Endothelial cell of umbilical vein (primary cell): Measurements from ENCODE around the gene PRICKLE3. TPM values are rescaled to one million over a fixed set of nuclear protein-coding genes. Genes with fewer than 3 reads are reported as not detected.

Experiments used
- BruUV-seq: library from RNA; stranded (reverse); fragments of 400-500 nt; replicated peaks from 2 replicates; lab custom pipeline; 2021; lab: Mats Ljungman, UMichigan
- CTCF ChIA-PET: fragments of 300-600, 350-600 bp; sonication (Branson Sonifier 250); formaldehyde crosslinking; loops from one replicate; lab custom pipeline; 2021; ENCODE audit warnings: antibody characterized with exemption, inconsistent platforms; lab: Charles Lee
- POLR2A ChIA-PET: fragments of 300-600, 350-600 bp; sonication (Branson Sonifier 250); formaldehyde crosslinking; loops from one replicate; lab custom pipeline; 2021; ENCODE audit warnings: antibody characterized with exemption, inconsistent platforms; lab: Charles Lee
- DNase-seq: peaks from one replicate; pipeline ENCODE4 v3.0.0-alpha.2; 2011; ENCODE audit warnings: low read depth, low spot score
- FAIRE-seq: peaks from 2 replicates; lab custom pipeline; 2011; peaks lifted over from hg19 to GRCh38; lab: Jason Lieb, UNC
- H2AFZ ChIP-seq: 2 replicates; pipeline ENCODE4 v1.6.0; 2012; ENCODE audit warnings: low read depth, low read length, control low read depth, inconsistent platforms
- H3K27ac ChIP-seq: 2 replicates; pipeline ENCODE4 v1.5.1; 2011; ENCODE audit warnings: low read depth, mild to moderate bottlenecking, control low read depth, low read length, moderate library complexity; ENCODE audit not compliant: insufficient read depth
- H3K27me3 ChIP-seq, 2 experiments: 2 replicates each; pipeline versions ENCODE4 v1.6.0 to v1.6.1; 2011; ENCODE audit warnings: low read length in 2 of 2, mixed read lengths in 1 of 2; ENCODE audit not compliant: control insufficient read depth in 2 of 2, insufficient read depth in 2 of 2
- H3K36me3 ChIP-seq, 2 experiments: 2 replicates in 1 of 2; 3 replicates in 1 of 2; pipeline ENCODE4 v1.5.1; 2011; ENCODE audit warnings: low read length in 2 of 2, mild to moderate bottlenecking in 1 of 2, moderate library complexity in 1 of 2; ENCODE audit not compliant: control insufficient read depth in 2 of 2, insufficient read depth in 2 of 2; ENCODE audit errors: extremely low read depth in 1 of 2
- H3K4me1 ChIP-seq: 3 replicates; pipeline ENCODE4 v1.5.1; 2011; ENCODE audit warnings: mild to moderate bottlenecking, low read length; ENCODE audit not compliant: control insufficient read depth, insufficient read depth; ENCODE audit errors: extremely low read depth
- H3K4me2 ChIP-seq: 2 replicates; pipeline ENCODE4 v1.6.1; 2011; ENCODE audit warnings: low read length, control low read depth, mixed read lengths; ENCODE audit not compliant: insufficient read depth
- H3K4me3 ChIP-seq, 3 experiments: fragments of 200-600 bp in 1 of 3; sonication (generic), shearing (Covaris generic) in 1 of 3; replicated peaks in 1 of 3; 2 replicates each; pipeline ENCODE4 v1.5.1; 2011 to 2016; ENCODE audit warnings: control low read depth in 3 of 3, low read length in 3 of 3, mild to moderate bottlenecking in 2 of 3, inconsistent platforms in 1 of 3, low read depth in 1 of 3, moderate library complexity in 1 of 3; ENCODE audit not compliant: insufficient read depth in 1 of 3
- H3K79me2 ChIP-seq: 2 replicates; pipeline ENCODE4 v1.6.0; 2012; ENCODE audit warnings: low read length, inconsistent platforms; ENCODE audit not compliant: control insufficient read depth, insufficient read depth
- H3K9ac ChIP-seq: replicated peaks from 2 replicates; pipeline ENCODE3; 2011; ENCODE audit warnings: low read length, control low read depth; ENCODE audit not compliant: insufficient read depth; ENCODE audit errors: extremely low read depth
- H3K9me1 ChIP-seq: replicated peaks from 3 replicates; pipeline ENCODE4 v1.6.0; 2011; ENCODE audit warnings: mild to moderate bottlenecking, low read length; ENCODE audit not compliant: control insufficient read depth, insufficient read depth; ENCODE audit errors: extremely low read depth
- H3K9me3 ChIP-seq: replicated peaks from 2 replicates; pipeline ENCODE4 v1.5.1; 2012; ENCODE audit warnings: low read length, inconsistent platforms; ENCODE audit not compliant: control insufficient read depth, insufficient read depth
- H4K20me1 ChIP-seq: replicated peaks from 2 replicates; pipeline ENCODE3; 2011; ENCODE audit warnings: mild to moderate bottlenecking, low read length; ENCODE audit not compliant: control insufficient read depth, insufficient read depth; ENCODE audit errors: extremely low read depth
- EZH2 ChIP-seq: IDR thresholded peaks from 2 replicates; pipeline ENCODE4 v1.6.1; 2012; ENCODE audit warnings: borderline replicate concordance, low read depth, mild to moderate bottlenecking, moderate library complexity, low read length, inconsistent platforms; ENCODE audit not compliant: severe bottlenecking
- FOS ChIP-seq: IDR thresholded peaks from 2 replicates; pipeline ENCODE4 v1.6.1; 2011; ENCODE audit warnings: mild to moderate bottlenecking, low read length, moderate library complexity, borderline replicate concordance; ENCODE audit not compliant: insufficient read depth
- GATA2 ChIP-seq: IDR thresholded peaks from 2 replicates; pipeline ENCODE4 v1.7.0; 2011; ENCODE audit warnings: low read depth, mild to moderate bottlenecking, moderate library complexity, mixed read lengths, low read length; ENCODE audit not compliant: insufficient read length, insufficient read depth
- JUN ChIP-seq: IDR thresholded peaks from 2 replicates; pipeline ENCODE4 v1.6.1; 2011; ENCODE audit warnings: borderline replicate concordance, low read depth; ENCODE audit not compliant: insufficient read length, insufficient read depth
- POLR2A ChIP-seq: IDR thresholded peaks from 2 replicates; pipeline ENCODE4 v1.6.1; 2012; ENCODE audit warnings: low read depth, mild to moderate bottlenecking, control low read depth, low read length
- POLR2AphosphoS5 ChIP-seq: IDR thresholded peaks from 2 replicates; pipeline ENCODE4 v1.6.1; 2012; ENCODE audit warnings: low read depth, mild to moderate bottlenecking, control low read depth, low read length, moderate library complexity; ENCODE audit not compliant: insufficient read depth
- dilution Hi-C: fragments of 300-500 bp; cut with MboI; formaldehyde crosslinking; loops from one replicate; pipeline ENCODE4 v1.15.0; 2019; ENCODE audit warnings: low sequenced_read_pairs; ENCODE audit not compliant: extremely low pct_ligation_motif_present
- intact Hi-C: fragments of 100-400 bp; cut with micrococcal nuclease; formaldehyde crosslinking; loops from one replicate; pipeline ENCODE4 v1.10.0; 2022
- polyA plus RNA-seq, 4 experiments: library from polyadenylated mRNA; depleted of rRNA in 3 of 4; stranded (reverse) in 3 of 4; unstranded in 1 of 4; fragments of >200 nt; gene quantifications; 2 replicates each; pipeline versions ENCODE4 v1.2.1 to v1.2.3, GENCODE V29; 2011 to 2012; ENCODE audit warnings: missing spikeins in 1 of 4
- total RNA-seq: library from RNA; stranded (reverse); gene quantifications from 2 replicates; pipeline ENCODE4 v1.2.3, GENCODE V29; 2021
- TF ChIP-seq, protein P1 (sequence below): IDR thresholded peaks from 2 replicates; pipeline ENCODE4 v1.6.1; 2011; ENCODE audit not compliant: insufficient read depth, insufficient read length
- TF ChIP-seq, protein P2 (sequence below), 2 donors: IDR thresholded peaks; 1 replicate in 1 of 2; 2 replicates in 1 of 2; pipeline ENCODE4 v1.5.1; 2011; ENCODE audit warnings: low read length in 2 of 2, mild to moderate bottlenecking in 2 of 2, moderate library complexity in 2 of 2, control low read depth in 1 of 2, inconsistent platforms in 1 of 2, low read depth in 1 of 2; ENCODE audit not compliant: insufficient read depth in 1 of 2; ENCODE audit errors: extremely low read depth in 1 of 2

PRICKLE3 gene
- total and polyA plus RNA-seq, 2 donors (not counting 3 experiments of a cell fraction or from before 2014, with no cell fraction given), result 6.8 to 15.0 TPM

DNA sequence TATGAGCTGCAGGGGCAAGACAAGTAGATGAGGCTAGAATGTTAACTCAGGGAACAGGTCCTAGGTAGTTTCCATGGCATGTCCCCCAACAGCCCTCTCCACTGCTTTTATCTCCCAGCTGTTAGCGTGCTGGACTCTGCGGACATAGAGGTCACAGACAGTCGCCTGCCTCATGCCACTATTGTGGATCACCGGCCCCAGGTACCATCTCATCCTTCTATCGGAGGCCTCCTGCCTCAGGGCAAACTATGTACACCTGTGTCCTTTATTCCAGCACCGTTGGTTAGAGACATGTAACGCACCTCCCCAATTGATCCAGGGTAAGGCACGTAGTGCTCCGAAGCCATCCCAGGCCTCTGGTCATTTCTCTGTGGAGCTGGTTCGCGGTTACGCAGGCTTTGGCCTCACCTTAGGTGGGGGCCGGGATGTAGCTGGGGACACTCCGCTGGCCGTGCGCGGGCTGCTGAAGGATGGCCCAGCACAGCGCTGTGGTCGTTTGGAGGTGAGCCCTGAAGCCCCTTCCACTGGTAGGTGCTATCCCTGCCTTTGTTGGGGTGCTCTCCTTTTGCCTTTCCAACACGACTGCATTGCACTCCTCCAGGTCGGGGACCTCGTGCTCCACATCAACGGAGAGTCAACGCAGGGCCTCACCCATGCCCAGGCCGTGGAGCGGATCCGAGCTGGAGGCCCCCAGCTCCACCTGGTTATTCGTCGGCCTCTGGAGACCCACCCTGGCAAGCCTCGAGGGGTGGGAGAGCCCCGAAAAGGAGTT lies 21.4 kb downstream of the PRICKLE3 start:
- ChIA-PET POLR2A (no interaction called here), CTCF (interaction anchor here (3.6 kb wide), 1 partner anchor 9 kb away, joined by 16 read pairs; no protein-coding TSS in a partner anchor)
- dilution Hi-C loops (no loop called here), intact Hi-C loops (loop anchor here (1.0 to 5.0 kb wide), 2 partner anchors 41 to 122 kb away; partner anchors contain the start of genes GPKOW and TFE3)
- H3K27me3 ChIP-seq, result no peaks in the 10 kb centered on the region
- FAIRE-seq, result no peak
- BruUV-seq, result no TSS peak
- no peaks in the 10 kb centered on the region for H3K36me3 ChIP-seq
- H3K9ac ChIP-seq, result no peak overlapping the region
- no peaks in the 10 kb centered on the region for H3K79me2 ChIP-seq
- DNase-seq, result no peak
- no peaks in the 10 kb centered on the region for H3K9me1 ChIP-seq
- no peak for TF ChIP-seq POLR2AphosphoS5
- TF ChIP-seq, protein P1, sequence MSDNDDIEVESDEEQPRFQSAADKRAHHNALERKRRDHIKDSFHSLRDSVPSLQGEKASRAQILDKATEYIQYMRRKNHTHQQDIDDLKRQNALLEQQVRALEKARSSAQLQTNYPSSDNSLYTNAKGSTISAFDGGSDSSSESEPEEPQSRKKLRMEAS, result no peak
- no peak for TF ChIP-seq JUN
- TF ChIP-seq FOS, result no peak
- TF ChIP-seq EZH2, result no peak
- TF ChIP-seq, protein P2, sequence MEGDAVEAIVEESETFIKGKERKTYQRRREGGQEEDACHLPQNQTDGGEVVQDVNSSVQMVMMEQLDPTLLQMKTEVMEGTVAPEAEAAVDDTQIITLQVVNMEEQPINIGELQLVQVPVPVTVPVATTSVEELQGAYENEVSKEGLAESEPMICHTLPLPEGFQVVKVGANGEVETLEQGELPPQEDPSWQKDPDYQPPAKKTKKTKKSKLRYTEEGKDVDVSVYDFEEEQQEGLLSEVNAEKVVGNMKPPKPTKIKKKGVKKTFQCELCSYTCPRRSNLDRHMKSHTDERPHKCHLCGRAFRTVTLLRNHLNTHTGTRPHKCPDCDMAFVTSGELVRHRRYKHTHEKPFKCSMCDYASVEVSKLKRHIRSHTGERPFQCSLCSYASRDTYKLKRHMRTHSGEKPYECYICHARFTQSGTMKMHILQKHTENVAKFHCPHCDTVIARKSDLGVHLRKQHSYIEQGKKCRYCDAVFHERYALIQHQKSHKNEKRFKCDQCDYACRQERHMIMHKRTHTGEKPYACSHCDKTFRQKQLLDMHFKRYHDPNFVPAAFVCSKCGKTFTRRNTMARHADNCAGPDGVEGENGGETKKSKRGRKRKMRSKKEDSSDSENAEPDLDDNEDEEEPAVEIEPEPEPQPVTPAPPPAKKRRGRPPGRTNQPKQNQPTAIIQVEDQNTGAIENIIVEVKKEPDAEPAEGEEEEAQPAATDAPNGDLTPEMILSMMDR (IDR thresholded peaks at IDR 0.05; ENCODE audit: extremely low read depth in 1 of 2, insufficient read depth in 1 of 2, low read depth in 1 of 2, low read length in 2 of 2), result no peak
- no peak for TF ChIP-seq GATA2
- no peak for TF ChIP-seq POLR2A
- no peak overlapping the region for H3K27ac ChIP-seq
- H3K4me3 ChIP-seq, result no peak overlapping the region
- no peak overlapping the region for H2AFZ ChIP-seq
- H3K9me3 ChIP-seq, result no peaks in the 10 kb centered on the region
- peaks cover 21% of the 10 kb centered on the region for H3K4me1 ChIP-seq
- H3K4me2 ChIP-seq, result no peak overlapping the region
- H4K20me1 ChIP-seq, result no peaks in the 10 kb centered on the region
